H4 (cell line): ENCODE data around the gene OR10G2. TPM values are rescaled to one million over a fixed set of nuclear protein-coding genes. Genes with fewer than 3 reads are reported as not detected.

Source experiments
- total RNA-seq: library from RNA; depleted of rRNA; stranded (reverse); fragments of >200 nt; shearing (Covaris generic); gene quantifications from 2 replicates; pipeline ENCODE4 v1.2.3, GENCODE V29; 2014; rRNA removed

The OR10G2 gene
- total RNA-seq, 1 experiment from 2014 or later, result not detected

Other genes with a start within 250 kb of the OR10G2 start
- gene CHD8, start 178.8 kb downstream of the OR10G2 start, total RNA-seq, result 19.5 and 26.5 TPM in 2 replicates
- gene RAB2B, start 158.0 kb downstream of the OR10G2 start, total RNA-seq, result 17.5 and 22.9 TPM in 2 replicates
- gene TOX4, start 157.7 kb downstream of the OR10G2 start, total RNA-seq, result 12.7 and 14.3 TPM in 2 replicates
- 55.3 and 56.8 TPM in 2 replicates for gene METTL3, start 123.6 kb downstream of the OR10G2 start, total RNA-seq
- gene SALL2, start 108.6 kb downstream of the OR10G2 start, total RNA-seq, result 0.06 and 0.75 TPM in 2 replicates
- not detected in 2 replicates for gene OR10G3, start 54.9 kb downstream of the OR10G2 start, total RNA-seq
- not detected in 2 replicates for gene OR4E2, start 18.9 kb upstream of the OR10G2 start, total RNA-seq
- gene OR4E1, start 38.9 kb upstream of the OR10G2 start, total RNA-seq, result not detected in 2 replicates